ENCODE results near the gene CACFD1.

CACFD1 gene

GRCh38 chr9:133515615-133516255 lies 56.0 kb downstream of the CACFD1 start:
- DNase-seq (ENCODE audit: low read depth in 3 of 3, low spot score in 1 of 3): no peak

- no peak for DNase-seq (ENCODE audit: low read depth in 3 of 3, low spot score in 1 of 3)
Measured at GRCh38 chr9:133516256-133516960, 56.6 kb downstream of the CACFD1 start.

- no peak for DNase-seq (ENCODE audit: low read depth in 3 of 3, low spot score in 1 of 3)
Measured at GRCh38 chr9:133516961-133517350, 57.2 kb downstream of the CACFD1 start.

- DNase-seq (ENCODE audit: low read depth in 3 of 3, low spot score in 1 of 3): no peak
Measured at GRCh38 chr9:133517711-133518110, 57.9 kb downstream of the CACFD1 start.

GRCh38 chr9:133518200-133518599 lies 58.4 kb downstream of the CACFD1 start:
- no peak for DNase-seq (ENCODE audit: low read depth in 3 of 3, low spot score in 1 of 3)

- no peak for DNase-seq (ENCODE audit: low read depth in 3 of 3, low spot score in 1 of 3)
Measured at GRCh38 chr9:133518706-133519449, 59.1 kb downstream of the CACFD1 start.

- DNase-seq (ENCODE audit: low read depth in 3 of 3, low spot score in 1 of 3): no peak
Measured at GRCh38 chr9:133519693-133520092, 59.9 kb downstream of the CACFD1 start.

- no peak for DNase-seq (ENCODE audit: low read depth in 3 of 3, low spot score in 1 of 3)
Measured at GRCh38 chr9:133520121-133520835, 60.5 kb downstream of the CACFD1 start.
